ENCODE data around the gene PTPN1. TPM values are rescaled to one million over a fixed set of nuclear protein-coding genes. Genes with fewer than 3 reads are reported as not detected.

The PTPN1 gene
- total and polyA plus RNA-seq, 2 of the 13 experiments (the other 11 are each of a cell fraction or from before 2014, with no cell fraction given): 17.7 to 37.2 TPM

DNA sequence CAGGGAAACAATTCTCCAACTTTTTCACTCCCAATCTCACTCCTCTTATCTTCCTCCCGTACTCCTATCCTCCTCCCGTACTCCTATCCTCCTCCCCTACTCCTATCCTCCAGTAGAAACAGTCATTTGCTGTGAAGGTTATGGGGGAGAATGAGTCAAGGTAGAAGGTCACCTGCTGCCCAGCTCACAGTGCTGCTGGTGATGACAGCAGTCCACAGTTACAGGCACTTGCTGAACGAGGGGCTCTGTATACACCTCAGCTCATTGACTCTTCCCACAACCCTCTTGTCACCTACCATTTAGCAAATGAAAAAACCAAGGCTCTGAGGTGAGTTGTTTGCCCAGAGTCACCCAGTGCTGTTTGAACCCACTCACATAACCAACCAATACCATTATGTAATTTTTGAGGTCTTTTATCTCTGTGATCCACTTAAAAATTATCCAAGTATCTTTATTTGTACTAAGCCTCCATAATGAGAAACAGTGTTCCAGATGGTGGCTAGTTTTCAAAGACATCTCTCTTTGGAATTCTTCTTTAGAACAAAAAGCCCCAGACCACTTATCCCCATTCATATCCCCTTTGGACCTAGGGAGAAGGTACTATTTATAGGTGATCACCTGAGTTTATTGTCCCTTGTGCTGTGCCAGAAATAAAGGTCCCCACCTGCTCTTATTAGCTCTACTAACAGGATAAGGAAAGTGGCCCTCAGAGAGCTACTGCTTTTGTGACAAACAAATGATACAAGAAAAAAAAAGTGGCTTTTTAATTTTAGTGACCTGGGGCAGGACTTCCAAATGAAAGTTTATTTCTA, 53.2 kb downstream of the PTPN1 start (continued):
- TF ChIP-seq ZNF614 (CRISPR knock-in tag; IDR thresholded peaks at IDR 0.05; ENCODE audit: borderline replicate concordance) (no peak; the same call in 1 of the 2 replicates), KIAA2018 (CRISPR knock-in tag; IDR thresholded peaks at IDR 0.05; ENCODE audit: borderline replicate concordance) (no peak), KDM5A (IDR thresholded peaks at IDR 0.05; ENCODE audit: borderline replicate concordance, low read length) (no peak; the same call in 1 of the 2 replicates), BCL3 (CRISPR knock-in tag; IDR thresholded peaks at IDR 0.05) (no peak), ZNF660 (CRISPR knock-in tag; IDR thresholded peaks at IDR 0.05; ENCODE audit: borderline replicate concordance, low read depth) (no peak), ESRRA (CRISPR knock-in tag; IDR thresholded peaks at IDR 0.05; ENCODE audit: low read depth) (peak; percentile 71; the same call in 1 of the 2 replicates), FOXK1 (CRISPR knock-in tag; IDR thresholded peaks at IDR 0.05; ENCODE audit: borderline replicate concordance, low read depth) (0 out of 2 replicates have a peak, but pooled peaks have one; percentile 9), ZNF768 (CRISPR knock-in tag; IDR thresholded peaks at IDR 0.05) (no peak), TBP (CRISPR knock-in tag; IDR thresholded peaks at IDR 0.05) (no peak), ZBTB7B (CRISPR knock-in tag; IDR thresholded peaks at IDR 0.05) (peak; percentile 43; the same call in 1 of the 2 replicates), JUND (CRISPR knock-in tag; IDR thresholded peaks at IDR 0.05) (no peak), ZNF672 (CRISPR knock-in tag; IDR thresholded peaks at IDR 0.05) (no peak), ZNF781 (CRISPR knock-in tag; IDR thresholded peaks at IDR 0.05; ENCODE audit: borderline replicate concordance, not compliant biosample characterization) (no peak), ZNF10 (CRISPR knock-in tag; IDR thresholded peaks at IDR 0.05; ENCODE audit: borderline replicate concordance, low read depth) (no peak), ZNF556 (CRISPR knock-in tag; IDR thresholded peaks at IDR 0.05; ENCODE audit: borderline replicate concordance) (no peak)
- TF ChIP-seq, protein P1, sequence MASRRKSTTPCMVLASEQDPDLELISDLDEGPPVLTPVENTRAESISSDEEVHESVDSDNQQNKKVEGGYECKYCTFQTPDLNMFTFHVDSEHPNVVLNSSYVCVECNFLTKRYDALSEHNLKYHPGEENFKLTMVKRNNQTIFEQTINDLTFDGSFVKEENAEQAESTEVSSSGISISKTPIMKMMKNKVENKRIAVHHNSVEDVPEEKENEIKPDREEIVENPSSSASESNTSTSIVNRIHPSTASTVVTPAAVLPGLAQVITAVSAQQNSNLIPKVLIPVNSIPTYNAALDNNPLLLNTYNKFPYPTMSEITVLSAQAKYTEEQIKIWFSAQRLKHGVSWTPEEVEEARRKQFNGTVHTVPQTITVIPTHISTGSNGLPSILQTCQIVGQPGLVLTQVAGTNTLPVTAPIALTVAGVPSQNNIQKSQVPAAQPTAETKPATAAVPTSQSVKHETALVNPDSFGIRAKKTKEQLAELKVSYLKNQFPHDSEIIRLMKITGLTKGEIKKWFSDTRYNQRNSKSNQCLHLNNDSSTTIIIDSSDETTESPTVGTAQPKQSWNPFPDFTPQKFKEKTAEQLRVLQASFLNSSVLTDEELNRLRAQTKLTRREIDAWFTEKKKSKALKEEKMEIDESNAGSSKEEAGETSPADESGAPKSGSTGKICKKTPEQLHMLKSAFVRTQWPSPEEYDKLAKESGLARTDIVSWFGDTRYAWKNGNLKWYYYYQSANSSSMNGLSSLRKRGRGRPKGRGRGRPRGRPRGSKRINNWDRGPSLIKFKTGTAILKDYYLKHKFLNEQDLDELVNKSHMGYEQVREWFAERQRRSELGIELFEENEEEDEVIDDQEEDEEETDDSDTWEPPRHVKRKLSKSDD (CRISPR knock-in tag; IDR thresholded peaks at IDR 0.05; ENCODE audit: low read depth): no peak; the same call in 1 of the 2 replicates
